ENCODE data around the gene MGAT3.

Gene MGAT3

DNA sequence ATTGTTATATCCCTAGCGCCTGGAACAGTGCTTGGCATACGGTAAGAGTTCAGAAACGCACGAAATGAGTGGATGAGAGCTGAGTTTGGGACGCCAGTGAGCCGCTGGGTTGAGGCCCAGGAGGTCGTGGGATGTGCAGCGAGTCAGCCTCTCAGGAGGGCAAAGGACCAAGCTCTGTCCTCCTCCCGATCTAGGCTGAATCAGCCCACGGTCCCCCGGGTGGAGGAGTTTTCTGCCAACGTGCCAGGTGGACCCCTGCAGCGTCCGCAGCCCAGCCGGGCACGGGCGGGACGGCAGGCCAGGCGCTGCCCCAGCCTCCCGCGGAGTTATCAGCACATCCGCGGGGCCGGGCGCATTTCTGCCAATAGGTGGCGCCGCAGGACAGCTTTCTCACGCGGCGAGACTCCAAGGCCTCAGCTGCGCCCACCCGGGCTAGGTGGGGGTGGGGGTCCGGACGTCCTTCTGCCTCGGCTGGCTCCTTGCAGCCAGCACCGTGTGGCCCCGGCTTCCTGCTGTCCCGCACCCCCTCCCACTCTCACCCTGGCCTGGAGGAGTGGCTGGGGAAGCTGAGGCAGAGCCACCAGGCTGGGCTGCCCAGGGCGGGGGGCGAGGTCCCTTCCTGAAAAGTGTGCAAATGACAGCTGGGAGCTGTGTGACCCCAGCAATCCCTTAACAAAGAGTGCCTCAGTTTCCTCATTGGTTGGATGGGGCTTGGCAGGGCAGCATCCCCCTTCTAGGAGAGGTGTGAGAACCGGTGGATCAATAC is 78.0 kb downstream of the MGAT3 start:
- peak; percentile 29 for DNase-seq

DNA sequence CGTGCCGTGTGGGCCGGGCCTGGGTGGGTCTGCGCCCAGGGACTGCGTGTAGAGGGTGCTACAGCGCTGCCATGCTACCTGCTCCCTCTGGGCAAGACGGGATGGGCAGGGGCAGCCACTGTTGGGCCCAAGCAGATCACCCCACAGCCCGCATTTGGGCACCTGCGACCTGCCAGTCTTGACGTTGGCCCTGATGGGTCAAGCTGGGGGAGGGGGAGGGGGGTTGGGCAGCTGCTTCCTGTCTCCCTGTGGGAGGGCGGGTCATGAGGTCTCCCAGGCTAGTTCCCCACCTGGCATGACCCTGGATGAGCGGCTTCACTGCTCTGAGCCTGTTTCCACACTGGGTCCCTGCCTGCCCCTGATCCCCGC is 78.5 kb downstream of the MGAT3 start:
- DNase-seq, result no peak

DNA sequence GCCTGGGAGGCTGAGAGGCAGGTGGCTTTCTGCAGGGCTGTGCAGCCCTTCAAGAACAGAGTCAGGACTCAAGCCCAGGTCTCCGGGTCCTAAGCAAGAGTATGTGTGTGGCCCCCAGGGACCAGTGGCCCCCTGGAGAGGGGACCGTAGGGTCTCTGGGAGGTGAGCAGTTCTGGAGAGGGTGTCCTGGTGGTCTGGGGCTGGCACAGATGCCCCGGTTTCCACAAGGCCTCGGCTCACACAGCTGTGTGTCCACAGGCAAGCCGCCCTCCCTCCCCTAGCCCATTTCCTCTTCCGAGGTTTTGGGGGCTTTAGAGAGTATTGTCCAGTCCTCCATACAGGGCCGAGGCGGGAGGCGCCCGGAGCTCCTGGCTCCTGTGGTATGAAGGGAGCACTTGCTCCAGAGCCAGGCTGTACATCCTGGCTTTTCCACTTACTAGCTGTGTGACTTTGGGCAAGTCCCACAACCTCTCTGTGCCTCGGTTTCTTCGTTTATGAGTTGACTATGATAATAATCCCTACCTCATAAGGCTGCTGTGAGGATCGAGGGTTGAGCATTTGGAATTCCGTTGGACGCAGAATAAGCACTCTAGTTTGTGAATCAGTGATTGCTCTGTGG is 79.1 kb downstream of the MGAT3 start:
- DNase-seq, result no peak

DNA sequence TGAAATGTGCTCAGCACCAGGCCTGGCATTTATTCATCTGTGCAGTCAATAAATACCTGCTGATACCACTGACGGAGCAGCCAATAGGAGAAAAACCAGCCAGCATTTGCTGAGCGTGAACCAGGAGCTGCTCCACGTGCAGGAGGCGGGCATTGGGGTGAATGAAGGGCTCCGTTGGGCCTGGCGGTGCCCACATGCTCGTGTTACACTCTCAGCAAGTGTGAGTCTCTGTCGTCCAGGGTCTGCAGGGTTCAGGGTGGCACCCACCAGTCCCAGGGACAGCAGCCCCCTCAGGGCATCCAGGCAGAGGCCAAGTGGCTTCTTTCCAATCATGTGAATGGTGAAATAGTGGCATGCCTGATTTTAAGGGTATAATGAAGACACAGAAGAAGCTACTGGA is 79.9 kb downstream of the MGAT3 start:
- no peak for DNase-seq

GRCh38 chr22:39537975-39538374 is 81.2 kb downstream of the MGAT3 start:
- DNase-seq, result no peak
